Stimulated activated naive CD4-positive, alpha-beta T cell (primary cell): ENCODE measurements around the gene SDHD.
A peak's percentile ranks its signal among the peaks of the same experiment; 100 is the strongest.

Experiments used
- DNase-seq, 6 experiments: peaks; one replicate each; lab custom pipeline; 2025; lab: John Stamatoyannopoulos, UW

SDHD gene

DNA sequence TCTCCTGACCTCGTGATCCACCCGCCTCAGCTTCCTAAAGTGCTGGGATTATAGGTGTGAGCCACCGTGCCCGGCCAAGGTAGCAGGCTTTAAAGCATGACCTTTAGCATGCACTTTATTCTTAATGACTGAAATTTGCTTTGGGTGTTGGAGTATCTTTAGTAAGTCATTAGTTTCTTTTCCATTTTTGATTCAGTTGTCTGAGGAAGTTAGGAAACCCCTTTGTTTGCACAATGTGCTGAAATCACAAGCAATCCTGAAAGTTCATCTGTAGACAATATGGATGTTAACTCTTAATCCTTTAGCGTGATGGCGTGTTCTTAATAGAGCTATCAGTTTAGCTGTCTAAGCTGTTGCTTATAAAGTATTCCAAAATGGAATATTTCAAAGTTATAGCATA is 16.8 kb downstream of the SDHD start:
- DNase-seq, result no peak

DNA sequence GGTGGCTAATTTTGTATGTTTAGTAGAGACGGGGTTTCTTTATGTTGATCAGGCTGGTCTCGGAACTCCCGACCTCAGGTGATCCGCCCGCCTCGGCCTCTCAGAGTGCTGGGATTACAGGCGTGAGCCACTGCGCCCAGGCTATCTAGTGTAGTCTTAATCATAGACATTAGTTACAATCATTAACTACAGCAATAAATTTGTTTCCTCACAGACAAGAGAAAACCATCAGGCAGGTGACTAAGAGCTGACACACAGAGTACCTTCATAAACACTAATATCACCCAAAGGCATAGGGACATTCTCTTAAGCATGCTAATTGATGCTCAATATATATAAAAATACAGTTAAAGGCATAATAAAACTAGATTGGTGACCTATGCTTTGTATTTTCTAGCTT is 19.4 kb downstream of the SDHD start:
- DNase-seq, result no peak

GRCh38 chr11:112113539-112114457 is 27.1 kb downstream of the SDHD start:
- peak in 3 of 6 experiments; percentile 7 to 39 (median 29) for DNase-seq

DNA sequence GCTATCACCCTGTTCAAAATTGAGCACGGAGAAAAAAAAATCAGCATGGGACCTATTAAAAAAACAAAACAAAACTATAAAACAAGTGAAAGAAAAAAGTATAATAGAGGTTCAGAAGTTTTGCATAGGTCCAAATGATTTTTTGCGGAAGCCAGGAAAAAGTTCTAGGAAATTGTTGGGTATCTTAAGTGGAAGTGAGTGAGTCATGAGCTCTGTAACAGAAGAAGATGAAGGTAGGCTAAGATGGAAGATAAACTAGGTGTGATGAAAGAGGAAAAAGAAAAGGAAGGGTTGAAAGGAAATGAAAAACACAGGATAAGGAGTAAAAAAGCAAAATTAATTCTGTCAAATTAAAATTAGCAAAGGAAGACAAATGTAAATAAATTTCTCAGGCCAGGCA is 27.8 kb downstream of the SDHD start:
- DNase-seq, result no peak

- no peak for DNase-seq
These were observed 28.7 kb downstream of the SDHD start for GRCh38 chr11:112115386-112115785.

DNA sequence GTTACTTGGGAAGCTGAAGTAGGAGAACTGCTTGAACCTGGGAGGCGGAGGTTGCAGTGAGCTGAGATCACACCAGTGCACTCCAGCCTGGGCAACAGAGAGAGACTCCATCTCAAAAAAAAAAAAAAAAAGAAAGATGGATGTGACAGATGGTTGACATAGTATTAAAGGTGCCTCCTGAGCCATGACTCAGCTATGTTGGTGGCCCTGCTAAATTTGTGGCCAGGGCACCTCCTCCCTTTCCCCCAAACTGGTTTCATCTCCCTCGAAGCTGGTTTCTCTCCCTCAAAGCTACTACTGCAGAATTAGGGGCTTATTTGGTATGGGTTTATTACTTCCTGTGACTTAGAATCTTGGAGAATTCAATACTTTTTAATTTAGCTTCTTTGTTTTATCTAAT is 31.5 kb downstream of the SDHD start:
- no peak for DNase-seq

DNA sequence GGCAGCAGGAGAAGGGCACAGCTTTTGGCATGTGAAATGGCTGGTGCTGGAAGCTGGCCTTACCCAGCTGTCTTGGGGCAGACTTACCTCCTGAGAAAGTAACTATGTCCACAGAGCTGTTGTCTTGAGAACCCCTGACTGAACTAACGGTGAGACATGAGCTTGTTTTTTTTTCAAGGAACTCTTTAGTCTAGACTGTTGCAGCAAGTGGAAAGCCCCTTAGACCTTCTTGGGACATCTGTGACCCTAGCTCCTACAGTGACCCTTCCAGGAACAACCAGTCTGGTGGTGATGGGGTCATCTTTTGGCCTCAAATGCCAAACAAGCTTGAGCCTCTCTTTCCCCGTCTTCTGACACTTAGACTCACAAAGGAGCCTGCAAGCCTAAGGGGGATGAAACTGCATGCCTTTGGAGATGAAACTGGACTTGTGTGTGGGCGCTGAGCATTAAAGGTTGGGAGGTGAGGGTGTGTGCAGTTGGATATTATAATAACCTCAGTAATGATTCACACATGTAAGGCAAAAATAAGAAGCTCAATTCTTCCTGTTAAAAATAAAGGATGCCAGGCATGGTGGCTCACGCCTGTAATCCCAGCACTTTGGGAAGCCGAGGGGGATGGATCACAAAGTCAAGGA is 35.4 kb downstream of the SDHD start:
- DNase-seq, result no peak

DNA sequence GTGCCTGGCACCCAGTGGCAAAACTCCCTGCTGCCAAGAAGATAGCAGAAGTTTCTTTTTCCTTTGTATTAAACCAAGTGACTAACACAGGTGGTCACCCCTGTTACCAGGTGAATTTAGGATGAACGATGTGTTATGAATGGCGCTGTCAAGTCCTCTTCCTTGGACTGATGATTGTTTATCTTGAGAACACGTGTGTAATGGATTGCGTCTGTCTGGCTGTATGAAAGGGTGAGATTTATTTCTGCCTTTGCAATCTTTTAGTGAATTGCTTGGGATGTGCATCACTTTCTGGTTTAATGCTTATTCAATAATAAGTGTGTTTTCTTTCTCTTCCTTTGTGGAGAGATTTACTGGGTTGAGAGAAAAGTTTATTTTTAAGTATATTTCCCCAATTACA is 36.5 kb downstream of the SDHD start:
- no peak for DNase-seq

DNA sequence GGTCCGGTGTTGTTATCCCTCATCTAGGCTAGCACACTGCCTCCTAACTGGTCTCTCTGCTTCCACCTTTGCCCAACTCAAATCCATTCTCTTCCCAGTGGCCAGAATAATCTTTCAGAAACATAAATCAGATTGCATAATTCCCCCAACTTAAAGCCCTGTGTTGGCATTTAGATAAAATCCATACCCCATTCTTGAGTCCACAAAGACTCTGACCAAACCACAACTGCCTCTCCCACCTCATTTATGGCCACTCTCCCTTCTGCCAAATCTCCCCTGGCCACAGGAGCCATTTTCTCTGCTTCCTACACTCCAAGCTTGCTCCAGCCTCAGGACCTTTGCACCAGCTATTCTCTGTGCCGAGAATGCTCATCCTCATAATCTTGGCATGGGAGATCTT is 40.4 kb downstream of the SDHD start:
- DNase-seq, result no peak

DNA sequence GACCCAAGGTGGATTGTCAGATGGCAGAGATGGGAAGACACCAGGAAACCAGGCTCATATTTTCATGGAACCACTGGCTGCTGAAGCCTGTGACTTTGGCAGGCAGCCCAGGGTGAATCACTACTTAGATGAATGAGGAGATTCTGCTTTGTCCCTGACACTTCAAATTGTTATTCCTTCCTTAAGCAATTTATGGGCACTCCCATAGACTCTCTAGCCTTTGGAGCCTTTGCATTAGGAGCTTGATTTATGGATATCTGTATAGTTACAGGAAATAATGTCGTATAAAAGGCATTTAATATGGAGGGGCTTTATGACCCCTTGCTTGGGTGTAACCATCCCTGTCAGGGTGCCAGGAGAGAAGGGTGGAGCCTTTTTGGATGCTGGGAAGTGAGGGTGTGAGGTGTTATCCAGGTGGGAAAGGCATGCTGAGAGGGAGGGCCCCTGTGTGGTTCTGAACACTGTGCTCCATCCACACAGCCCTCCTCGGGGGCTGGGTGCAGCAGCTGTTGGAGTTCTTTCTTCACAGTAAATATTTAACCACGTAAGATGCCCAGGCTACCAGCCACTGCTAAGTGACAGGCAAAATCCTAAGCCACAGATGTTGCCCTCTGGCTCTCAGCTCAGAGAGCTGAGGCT is 41.9 kb downstream of the SDHD start:
- DNase-seq, result no peak

DNA sequence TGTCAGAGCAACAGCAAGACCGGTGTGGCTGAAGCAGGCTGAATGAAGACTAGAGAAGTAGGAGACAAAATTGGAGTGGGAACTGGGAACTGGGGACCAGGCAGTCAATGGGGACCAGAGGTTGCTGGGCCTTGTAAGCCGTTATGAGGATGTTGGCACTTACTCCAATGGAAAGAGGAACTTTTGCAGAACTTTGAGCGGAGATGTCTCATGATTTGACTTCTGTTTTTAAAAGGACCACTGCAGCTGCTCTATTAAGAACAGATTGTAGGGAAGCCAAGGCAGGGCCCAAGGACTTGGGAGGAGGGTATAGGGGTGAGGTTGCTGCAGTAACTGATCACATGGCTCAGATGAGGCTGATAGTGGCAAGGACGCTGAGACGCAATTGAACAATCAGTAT is 43.0 kb downstream of the SDHD start:
- DNase-seq, result no peak

- no peak for DNase-seq
These were observed 46.1 kb downstream of the SDHD start for GRCh38 chr11:112132737-112133136.

GRCh38 chr11:112134473-112134872 is 47.8 kb downstream of the SDHD start:
- DNase-seq, result no peak

GRCh38 chr11:112143597-112143996 is 56.9 kb downstream of the SDHD start:
- DNase-seq, result no peak
